Gastrocnemius medialis (tissue), 4 donors: Measurements from ENCODE around the gene STX19. TPM values are rescaled to one million over a fixed set of nuclear protein-coding genes. Genes with fewer than 3 reads are reported as not detected.
"Not testable (repeated sequence)": the region's sequence is repeated elsewhere in the genome, so short reads cannot be mapped to it uniquely, and the experiment has no call there.

ENCODE experiments used
- ATAC-seq, 2 donors: fragments of 150-250 bp; one replicate each; pipeline ENCODE4 v1.9.1; 2016
- DNase-seq, 2 donors: peaks; one replicate each; pipeline ENCODE4 v3.0.0-alpha.2; 2019
- H3K27ac ChIP-seq, 4 donors: fragments of 200-600 bp; sonication (generic); 1 replicate in 1 of 4; 2 replicates in 3 of 4; pipeline ENCODE4 v1.5.1; 2016 to 2018; ENCODE audit warnings: mild to moderate bottlenecking in 2 of 4, moderate library complexity in 1 of 4
- H3K27me3 ChIP-seq, 3 donors: fragments of 200-600 bp; sonication (generic) in 2 of 3; 1 replicate in 1 of 3; 2 replicates in 2 of 3; pipeline versions ENCODE4 v1.5.1 to v1.6.0; 2016 to 2019; ENCODE audit warnings: mild to moderate bottlenecking in 1 of 3, moderate library complexity in 1 of 3
- H3K36me3 ChIP-seq, 2 donors: fragments of 200-600 bp; sonication (generic) in 1 of 2; one replicate each; pipeline ENCODE4 v1.5.1; 2017 to 2018
- H3K4me1 ChIP-seq, 2 donors: fragments of 200-600 bp; sonication (generic) in 1 of 2; one replicate each; pipeline ENCODE4 v1.5.1; 2016 to 2017; ENCODE audit warnings: mild to moderate bottlenecking in 2 of 2
- H3K4me3 ChIP-seq, 4 donors: fragments of 200-600 bp; sonication (generic) in 3 of 4; 1 replicate in 1 of 4; 2 replicates in 3 of 4; pipeline ENCODE4 v1.5.1; 2016 to 2019; ENCODE audit warnings: mild to moderate bottlenecking in 2 of 4
- H3K9me3 ChIP-seq, 3 donors: fragments of 200-600 bp; sonication (generic) in 2 of 3; 1 replicate in 1 of 3; 2 replicates in 2 of 3; pipeline ENCODE4 v1.5.1; 2016 to 2019
- POLR2A ChIP-seq, 2 donors: fragments of 450-650 bp; IDR thresholded peaks; one replicate each; pipeline ENCODE4 v1.6.1; 2017; ENCODE audit warnings: antibody characterized with exemption in 2 of 2, mild to moderate bottlenecking in 2 of 2, moderate library complexity in 2 of 2
- in situ Hi-C, 4 donors: fragments of 200-750 bp; cut with MboI; loops; one replicate each; pipeline versions ENCODE4 v1.15.0 to v1.8.0; 2017; ENCODE audit warnings: low sequenced_read_pairs in 4 of 4
- intact Hi-C: fragments of 100-400 bp; cut with DNase I; formaldehyde crosslinking; loops from one replicate; pipeline ENCODE4 v1.15.1; 2023; ENCODE audit warnings: low total_unique reads
- total RNA-seq, 4 donors: library from RNA; depleted of rRNA; stranded (reverse); fragments of >200 nt; gene quantifications; one replicate each; pipeline versions ENCODE4 v1.1.0 to v1.2.3, GENCODE V29; 2016
- TF ChIP-seq, protein P1 (sequence below), 5 experiments: fragments of 450-650 bp in 3 of 5; fragments of 200-600 bp in 2 of 5; sonication (generic) in 2 of 5; IDR thresholded peaks in 4 of 5; conservative IDR thresholded peaks in 1 of 5; 1 replicate in 4 of 5; 2 replicates in 1 of 5; pipeline ENCODE4 v1.5.1; 2016 to 2019; ENCODE audit warnings: antibody characterized with exemption in 5 of 5, mild to moderate bottlenecking in 3 of 5, moderate library complexity in 3 of 5

The STX19 gene
- total RNA-seq, 4 donors from 2014 or later: not detected

DNA sequence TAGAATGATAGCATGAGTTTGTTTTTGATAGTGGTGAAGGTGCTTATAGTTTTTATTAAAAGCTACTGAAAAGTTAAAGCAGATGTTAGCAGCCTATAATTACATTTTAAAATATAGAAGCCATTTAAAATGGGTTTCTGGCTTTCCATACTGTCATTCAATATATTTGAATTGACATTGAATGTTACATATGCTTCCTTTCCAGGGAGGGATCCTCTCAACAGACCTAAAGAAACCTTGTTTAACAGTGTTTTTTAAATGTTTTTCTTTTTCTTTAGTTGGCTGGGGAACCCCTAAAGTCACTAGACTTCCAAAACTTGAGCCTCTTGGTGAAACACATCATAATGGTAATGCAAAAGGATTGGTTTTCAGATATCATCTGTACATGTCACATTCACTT lies 22.1 kb upstream of the STX19 start:
- no peaks in the 10 kb centered on the region for H3K36me3 ChIP-seq
- in situ Hi-C loops: no loop called here
- ATAC-seq: no peak

DNA sequence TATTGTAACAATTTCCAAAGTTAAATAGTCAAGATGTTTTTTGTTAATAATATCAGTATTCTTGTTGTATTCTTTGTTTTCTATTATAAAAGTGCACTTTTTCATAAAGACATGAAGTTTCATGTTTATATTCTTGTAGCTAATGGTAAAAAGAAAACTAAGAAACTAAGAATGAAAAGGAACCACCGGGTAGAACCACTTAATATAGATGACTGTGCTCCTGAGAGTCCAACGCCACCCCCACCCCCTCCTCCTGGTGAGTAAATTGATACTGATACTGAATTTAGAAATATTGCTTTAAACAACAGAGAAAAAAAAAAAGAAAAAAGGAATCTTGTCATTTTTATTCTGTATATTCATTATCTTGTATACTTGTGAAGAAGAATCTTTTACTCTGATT lies 20.9 kb upstream of the STX19 start:
- H3K4me3 ChIP-seq: no peak overlapping the region
- no peaks in the 10 kb centered on the region for H3K27me3 ChIP-seq
- TF ChIP-seq, protein P1, sequence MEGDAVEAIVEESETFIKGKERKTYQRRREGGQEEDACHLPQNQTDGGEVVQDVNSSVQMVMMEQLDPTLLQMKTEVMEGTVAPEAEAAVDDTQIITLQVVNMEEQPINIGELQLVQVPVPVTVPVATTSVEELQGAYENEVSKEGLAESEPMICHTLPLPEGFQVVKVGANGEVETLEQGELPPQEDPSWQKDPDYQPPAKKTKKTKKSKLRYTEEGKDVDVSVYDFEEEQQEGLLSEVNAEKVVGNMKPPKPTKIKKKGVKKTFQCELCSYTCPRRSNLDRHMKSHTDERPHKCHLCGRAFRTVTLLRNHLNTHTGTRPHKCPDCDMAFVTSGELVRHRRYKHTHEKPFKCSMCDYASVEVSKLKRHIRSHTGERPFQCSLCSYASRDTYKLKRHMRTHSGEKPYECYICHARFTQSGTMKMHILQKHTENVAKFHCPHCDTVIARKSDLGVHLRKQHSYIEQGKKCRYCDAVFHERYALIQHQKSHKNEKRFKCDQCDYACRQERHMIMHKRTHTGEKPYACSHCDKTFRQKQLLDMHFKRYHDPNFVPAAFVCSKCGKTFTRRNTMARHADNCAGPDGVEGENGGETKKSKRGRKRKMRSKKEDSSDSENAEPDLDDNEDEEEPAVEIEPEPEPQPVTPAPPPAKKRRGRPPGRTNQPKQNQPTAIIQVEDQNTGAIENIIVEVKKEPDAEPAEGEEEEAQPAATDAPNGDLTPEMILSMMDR (IDR thresholded peaks at IDR 0.05 in 4 of 5, conservative IDR thresholded peaks at IDR 0.05 in 1 of 5): no peak
- no peak for TF ChIP-seq POLR2A (IDR thresholded peaks at IDR 0.05)
- intact Hi-C loops (no loop called here), in situ Hi-C loops (no loop called here)
- no peaks in the 10 kb centered on the region for H3K9me3 ChIP-seq
- H3K27ac ChIP-seq: no peak overlapping the region
- H3K36me3 ChIP-seq: peaks cover 0 to 3% of the 10 kb centered on the region in 2 donors
- no peaks in the 10 kb centered on the region for H3K4me1 ChIP-seq
- ATAC-seq: no peak
- no peak for DNase-seq

More for the DNA sequence above, 22.1 kb upstream of the STX19 start:
- H3K4me3 ChIP-seq: no peak overlapping the region
- H3K9me3 ChIP-seq: no peaks in the 10 kb centered on the region
- H3K27me3 ChIP-seq: no peaks in the 10 kb centered on the region
- no peak for DNase-seq
- TF ChIP-seq, protein P1 (IDR thresholded peaks at IDR 0.05 in 4 of 5, conservative IDR thresholded peaks at IDR 0.05 in 1 of 5): no peak
- no peak for TF ChIP-seq POLR2A (IDR thresholded peaks at IDR 0.05)
- H3K4me1 ChIP-seq: no peaks in the 10 kb centered on the region
- no peak overlapping the region for H3K27ac ChIP-seq
- intact Hi-C loops: no loop called here

DNA sequence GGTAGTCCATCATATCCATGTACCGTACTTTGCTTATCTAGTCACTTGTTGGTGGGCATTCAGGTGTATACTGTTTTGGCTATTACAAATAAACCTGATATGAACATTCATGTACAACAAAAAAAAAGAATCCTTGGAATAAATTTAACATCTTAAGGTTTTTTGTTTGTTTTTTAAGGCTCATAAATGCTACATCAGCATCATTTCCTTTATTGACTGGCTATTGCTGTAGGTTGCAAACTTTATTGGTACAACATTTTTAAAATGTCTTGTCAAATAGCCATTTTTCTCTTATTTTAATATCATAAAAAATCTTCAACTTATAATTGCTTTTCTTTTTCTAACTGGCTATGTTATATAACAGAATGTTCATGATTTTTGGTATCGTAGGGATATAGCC lies 18.1 kb upstream of the STX19 start:
- H3K27ac ChIP-seq: no peak overlapping the region
- ATAC-seq (no peak), DNase-seq (no peak)
- H3K4me3 ChIP-seq: no peak overlapping the region
- H3K36me3 ChIP-seq: peaks cover 0 to 8% of the 10 kb centered on the region in 2 donors
- no peaks in the 10 kb centered on the region for H3K27me3 ChIP-seq
- in situ Hi-C loops: no loop called here
- intact Hi-C loops: no loop called here
- no peak for TF ChIP-seq POLR2A (IDR thresholded peaks at IDR 0.05)
- TF ChIP-seq, protein P1 (IDR thresholded peaks at IDR 0.05 in 4 of 5, conservative IDR thresholded peaks at IDR 0.05 in 1 of 5): no peak
- H3K9me3 ChIP-seq: no peaks in the 10 kb centered on the region
- no peaks in the 10 kb centered on the region for H3K4me1 ChIP-seq

DNA sequence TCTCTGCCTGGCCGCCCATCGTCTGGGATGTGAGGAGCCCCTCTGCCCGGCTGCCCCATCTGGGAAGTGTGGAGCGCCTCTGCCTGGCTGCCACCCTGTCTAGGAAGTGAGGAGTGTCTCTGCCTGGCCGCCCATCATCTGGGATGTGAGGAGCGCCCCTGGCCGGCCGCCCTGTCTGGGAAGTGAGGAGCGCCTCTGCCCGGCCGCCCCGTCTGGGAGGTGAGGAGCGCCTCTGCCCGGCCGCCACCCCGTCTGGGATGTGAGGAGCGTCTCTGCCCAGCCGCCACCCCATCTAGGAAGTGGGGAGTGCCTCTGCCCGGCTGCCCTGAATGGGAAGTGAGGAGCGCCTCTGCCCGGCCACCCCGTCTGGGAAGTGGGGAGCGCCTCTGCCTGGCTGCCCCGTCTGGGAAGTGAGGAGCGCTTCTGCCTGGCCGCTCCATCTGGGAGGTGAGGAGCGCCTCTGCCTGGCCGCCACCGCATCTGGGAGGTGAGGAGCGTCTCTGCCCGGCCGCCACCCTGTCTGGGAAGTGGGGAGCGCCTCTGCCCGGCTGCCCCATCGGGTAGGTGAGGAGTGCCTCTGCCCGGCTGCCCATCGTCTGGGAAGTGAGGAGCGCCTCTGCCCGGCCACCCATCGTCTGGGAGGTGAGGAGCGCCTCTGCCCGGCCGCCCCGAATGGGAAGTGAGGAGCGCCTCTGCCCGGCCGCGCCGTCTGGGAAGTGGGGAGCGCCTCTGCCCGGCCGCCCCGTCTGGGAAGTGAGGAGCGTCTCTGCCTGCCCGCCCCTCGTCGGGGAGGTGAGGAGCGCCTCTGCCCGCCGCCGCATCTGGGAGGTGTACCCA lies 15.9 kb upstream of the STX19 start:
- DNase-seq, H3K4me3 ChIP-seq, in situ Hi-C loops, H3K27me3 ChIP-seq, H3K4me1 ChIP-seq, intact Hi-C loops, H3K9me3 ChIP-seq, H3K36me3 ChIP-seq, ATAC-seq, H3K27ac ChIP-seq: not testable (repeated sequence)

DNA sequence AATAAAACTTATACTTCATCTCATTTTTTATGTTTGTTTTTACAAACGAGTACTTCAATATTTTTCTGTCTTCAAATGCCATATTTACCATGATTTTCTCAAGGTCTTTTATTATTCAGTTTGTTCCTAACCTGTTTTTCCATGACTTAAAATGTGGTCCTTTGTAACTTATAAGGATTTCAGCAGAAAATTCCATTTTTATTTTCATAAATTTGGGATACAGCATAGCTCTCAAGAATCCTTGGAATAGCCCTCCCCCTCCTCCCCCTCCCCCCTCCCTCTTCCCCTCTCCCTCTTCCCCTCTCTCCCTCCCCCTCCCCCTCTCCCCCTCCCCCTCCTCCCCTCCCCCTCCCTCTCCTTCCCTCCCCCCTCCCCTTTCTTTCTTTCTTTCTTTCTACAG lies 14.9 kb upstream of the STX19 start:
- no peaks in the 10 kb centered on the region for H3K9me3 ChIP-seq
- in situ Hi-C loops: no loop called here
- intact Hi-C loops: no loop called here
- peaks cover 0 to 8% of the 10 kb centered on the region in 2 donors for H3K36me3 ChIP-seq
- TF ChIP-seq, protein P1 (IDR thresholded peaks at IDR 0.05 in 4 of 5, conservative IDR thresholded peaks at IDR 0.05 in 1 of 5): no peak
- TF ChIP-seq POLR2A (IDR thresholded peaks at IDR 0.05): no peak
- DNase-seq: no peak
- H3K4me3 ChIP-seq: no peak overlapping the region
- ATAC-seq: no peak
- no peaks in the 10 kb centered on the region for H3K4me1 ChIP-seq
- no peaks in the 10 kb centered on the region for H3K27me3 ChIP-seq
- no peak overlapping the region for H3K27ac ChIP-seq
